OCI-LY1 (cell line): Measurements from ENCODE around the gene ZNF506.
"Not testable (repeated sequence)": the region's sequence is repeated elsewhere in the genome, so short reads cannot be mapped to it uniquely, and the experiment has no call there.

Source experiments
- H2AFZ ChIP-seq: fragments of 200-600 bp; sonication (generic), shearing (Covaris generic); 2 replicates; pipeline ENCODE4 v1.6.0; 2014; ENCODE audit warnings: antibody characterized with exemption, mild to moderate bottlenecking, low read length
- H3F3A ChIP-seq: fragments of 200-600 bp; sonication (generic), shearing (Covaris generic); 2 replicates; pipeline ENCODE4 v1.6.0; 2014; ENCODE audit warnings: mild to moderate bottlenecking, antibody characterized with exemption, low read length, moderate library complexity; ENCODE audit not compliant: insufficient read depth
- H3K27ac ChIP-seq: fragments of 200-600 bp; sonication (generic); 2 replicates; pipeline ENCODE4 v1.5.1; 2014; ENCODE audit warnings: low read length, mixed run types, mild to moderate bottlenecking, low read depth; ENCODE audit not compliant: poor library complexity, severe bottlenecking
- H3K27me3 ChIP-seq: fragments of 200-600 bp; sonication (generic); 2 replicates; pipeline ENCODE4 v1.6.0; 2014; ENCODE audit warnings: antibody characterized with exemption, mild to moderate bottlenecking, low read length, moderate library complexity; ENCODE audit not compliant: insufficient read depth
- H3K36me3 ChIP-seq: fragments of 200-600 bp; sonication (generic); 2 replicates; pipeline ENCODE4 v1.6.1; 2014; ENCODE audit warnings: mild to moderate bottlenecking, antibody characterized with exemption, low read length, moderate library complexity, mixed read lengths; ENCODE audit not compliant: insufficient read depth
- H3K4me1 ChIP-seq: fragments of 200-600 bp; sonication (generic); 2 replicates; pipeline ENCODE4 v1.5.1; 2014; ENCODE audit warnings: mild to moderate bottlenecking, low read length, moderate library complexity; ENCODE audit not compliant: insufficient read depth, severe bottlenecking
- H3K4me2 ChIP-seq: fragments of 200-600 bp; sonication (generic), shearing (Covaris generic); 2 replicates; pipeline ENCODE4 v1.6.1; 2014; ENCODE audit warnings: low read length
- H3K4me3 ChIP-seq: fragments of 200-600 bp; sonication (generic); 2 replicates; pipeline ENCODE4 v1.5.1; 2014; ENCODE audit warnings: low read length, low read depth, mild to moderate bottlenecking, mixed read lengths; ENCODE audit not compliant: poor library complexity, severe bottlenecking
- H3K79me2 ChIP-seq: fragments of 200-600 bp; shearing (Covaris generic); 2 replicates; pipeline ENCODE4 v1.6.1; 2016; ENCODE audit warnings: mixed run types, low read length, mixed read lengths; ENCODE audit not compliant: insufficient read depth
- H3K9ac ChIP-seq: fragments of 200-600 bp; sonication (generic), shearing (Covaris generic); 2 replicates; pipeline ENCODE4 v1.6.1; 2014; ENCODE audit warnings: mild to moderate bottlenecking, low read length, mixed read lengths
- H3K9me2 ChIP-seq: fragments of 200-600 bp; sonication (generic), shearing (Covaris generic); 2 replicates; pipeline ENCODE4 v1.6.1; 2014; ENCODE audit warnings: low read depth, mild to moderate bottlenecking, low read length, mixed read lengths
- H3K9me3 ChIP-seq: fragments of 200-600 bp; shearing (Covaris generic); 2 replicates; pipeline ENCODE4 v1.6.1; 2014; ENCODE audit warnings: low read length, mixed read lengths
- H4K20me1 ChIP-seq: fragments of 200-600 bp; sonication (generic), shearing (Covaris generic); 2 replicates; pipeline ENCODE4 v1.6.0; 2016; ENCODE audit warnings: mild to moderate bottlenecking, low read length; ENCODE audit not compliant: insufficient read depth
- CTCF ChIP-seq: fragments of 200-600 bp; sonication (generic), shearing (Covaris generic); IDR thresholded peaks from 2 replicates; pipeline ENCODE4 v1.5.1; 2017; ENCODE audit warnings: mild to moderate bottlenecking, antibody characterized with exemption, low read length, moderate library complexity, mixed read lengths
- EZH2 ChIP-seq: fragments of 200-600 bp; sonication (generic), shearing (Covaris generic); IDR thresholded peaks from 2 replicates; pipeline ENCODE4 v1.8.0; 2017; ENCODE audit warnings: borderline replicate concordance, mixed run types, mild to moderate bottlenecking, antibody characterized with exemption, low read length, moderate library complexity, mixed read lengths

Gene ZNF506

DNA sequence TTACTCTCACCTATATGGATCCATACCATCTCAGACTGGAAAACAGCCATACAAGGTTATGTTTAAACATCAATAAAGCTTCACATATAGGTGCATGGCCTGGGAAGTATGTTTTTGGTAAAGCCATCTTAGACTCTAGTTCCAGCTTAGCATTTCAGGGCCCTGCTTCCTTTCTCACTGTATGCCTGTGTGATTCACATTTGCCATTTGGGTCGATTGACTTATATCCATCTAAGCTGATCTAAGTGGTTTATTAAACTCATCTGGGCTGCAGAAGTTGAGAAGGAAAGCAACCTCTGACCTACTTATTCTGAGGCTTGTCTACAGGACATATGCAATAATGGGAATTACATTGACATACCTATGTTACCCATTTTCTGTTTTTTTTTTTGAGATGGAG lies 33.5 kb downstream of the ZNF506 start:
- Histone ChIP-seq H3K9me3 (peaks cover 23% of the 10 kb centered on the region), H3F3A (no peaks in the 10 kb centered on the region), H4K20me1 (no peaks in the 10 kb centered on the region), H3K4me3 (no peak overlapping the region), H3K36me3 (peaks cover 86% of the 10 kb centered on the region), H3K9ac (no peak overlapping the region), H3K79me2 (no peaks in the 10 kb centered on the region), H2AFZ (no peak overlapping the region), H3K27ac (no peak overlapping the region), H3K9me2 (no peaks in the 10 kb centered on the region), H3K27me3 (no peaks in the 10 kb centered on the region), H3K4me2 (no peak overlapping the region), H3K4me1 (no peaks in the 10 kb centered on the region)
- TF ChIP-seq EZH2 (no peak), CTCF (no peak)

DNA sequence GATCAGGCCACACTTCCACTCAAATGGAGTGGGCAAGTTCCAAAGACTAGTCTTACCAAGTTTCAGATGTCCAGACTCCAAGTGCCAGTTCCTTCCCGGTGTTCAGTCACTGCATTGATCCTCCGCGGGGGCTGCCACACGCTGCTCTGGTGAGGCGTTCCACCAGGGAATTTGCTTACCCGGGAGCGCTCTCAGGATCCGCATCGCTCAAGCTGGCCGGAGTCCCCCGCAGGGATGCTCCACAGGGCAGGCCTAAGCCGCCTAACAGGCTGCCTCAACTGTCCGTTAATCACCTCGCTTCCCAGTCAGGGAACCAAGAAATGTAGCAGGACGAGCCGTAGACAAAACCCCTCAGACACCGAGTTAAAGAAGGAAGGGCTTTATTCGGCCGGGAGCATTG lies 36.1 kb downstream of the ZNF506 start:
- H3K4me1 ChIP-seq, H3K9me2 ChIP-seq, H3K9ac ChIP-seq, H3K4me2 ChIP-seq, H4K20me1 ChIP-seq, H3K4me3 ChIP-seq, H3F3A ChIP-seq, H2AFZ ChIP-seq, H3K27ac ChIP-seq, H3K27me3 ChIP-seq, H3K79me2 ChIP-seq: not testable (repeated sequence)
- peaks cover 19% of the 10 kb centered on the region for H3K9me3 ChIP-seq
- peaks cover 86% of the 10 kb centered on the region for H3K36me3 ChIP-seq

GRCh38 chr19:19782783-19783182 lies 38.8 kb downstream of the ZNF506 start:
- H3K9me2 ChIP-seq: no peaks in the 10 kb centered on the region
- no peaks in the 10 kb centered on the region for H3K27me3 ChIP-seq
- no peaks in the 10 kb centered on the region for H3K79me2 ChIP-seq
- no peak overlapping the region for H3K4me3 ChIP-seq
- no peak overlapping the region for H2AFZ ChIP-seq
- peaks cover 21% of the 10 kb centered on the region for H3K9me3 ChIP-seq
- H3K27ac ChIP-seq: no peak overlapping the region
- H3K9ac ChIP-seq: no peak overlapping the region
- peaks cover 1% of the 10 kb centered on the region for H3K4me1 ChIP-seq
- no peak for TF ChIP-seq CTCF
- no peak for TF ChIP-seq EZH2
- H3K4me2 ChIP-seq: no peak overlapping the region
- H3K36me3 ChIP-seq: peaks cover 84% of the 10 kb centered on the region
- H4K20me1 ChIP-seq: no peaks in the 10 kb centered on the region
- no peaks in the 10 kb centered on the region for H3F3A ChIP-seq

DNA sequence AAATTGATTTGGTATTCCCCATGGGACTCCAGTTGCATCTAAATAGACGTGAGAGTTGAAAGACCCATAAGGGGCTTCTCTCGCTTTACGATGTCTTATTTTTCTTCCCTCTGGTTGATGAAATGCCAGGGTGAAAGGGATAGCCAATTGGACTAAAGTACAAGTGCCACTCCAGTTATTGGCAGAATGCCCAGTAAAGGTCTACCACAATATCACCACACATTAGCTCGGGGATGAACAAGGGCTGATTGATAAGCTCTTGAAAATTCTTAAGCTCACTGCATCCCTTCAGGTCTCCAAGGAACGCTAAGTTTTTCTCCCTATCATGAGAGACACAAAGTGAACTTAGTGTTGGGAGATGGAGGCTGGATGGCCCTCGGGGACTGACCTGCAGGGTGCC lies 39.8 kb downstream of the ZNF506 start:
- H4K20me1 ChIP-seq, H2AFZ ChIP-seq, H3F3A ChIP-seq, H3K27ac ChIP-seq, H3K9ac ChIP-seq, H3K4me3 ChIP-seq, H3K79me2 ChIP-seq, H3K9me2 ChIP-seq, H3K4me1 ChIP-seq, H3K27me3 ChIP-seq, H3K4me2 ChIP-seq: not testable (repeated sequence)
- peaks cover 18% of the 10 kb centered on the region for H3K9me3 ChIP-seq
- peaks cover 77% of the 10 kb centered on the region for H3K36me3 ChIP-seq
